Effector memory CD8-positive, alpha-beta T cell (primary cell): Measurements from ENCODE around the gene DDX10.

ENCODE experiments used
- ATAC-seq: fragments of 150-1000 bp; cut with Tn5 transposase; replicated peaks from 2 replicates; pipeline ENCODE4 v1.10.0; 2021; ENCODE audit warnings: mild to moderate bottlenecking, moderate library complexity
- DNase-seq, 3 experiments: peaks; one replicate each; pipeline ENCODE4 v3.0.0; 2021
- H3K27ac Mint-ChIP-seq, 2 donors: one replicate each; pipeline ENCODE4 v1.8.0; 2022; ENCODE audit warnings: mild to moderate bottlenecking in 2 of 2, mixed read lengths in 2 of 2, moderate library complexity in 2 of 2
- H3K27me3 Mint-ChIP-seq, 2 donors: one replicate each; pipeline ENCODE4 v1.8.0; 2022; ENCODE audit warnings: mixed read lengths in 2 of 2
- H3K36me3 Mint-ChIP-seq: one replicate; pipeline ENCODE4 v1.8.0; 2022; ENCODE audit warnings: mild to moderate bottlenecking, moderate library complexity, mixed read lengths; ENCODE audit not compliant: insufficient read depth
- H3K4me1 Mint-ChIP-seq, 2 donors: one replicate each; pipeline ENCODE4 v1.8.0; 2022; ENCODE audit warnings: low read depth in 2 of 2, mixed read lengths in 2 of 2
- H3K4me3 Mint-ChIP-seq, 2 donors: one replicate each; pipeline ENCODE4 v1.8.0; 2022; ENCODE audit warnings: mild to moderate bottlenecking in 2 of 2, mixed read lengths in 2 of 2, moderate library complexity in 2 of 2
- H3K9me3 Mint-ChIP-seq, 2 donors: one replicate each; pipeline ENCODE4 v1.8.0; 2022; ENCODE audit warnings: mixed read lengths in 2 of 2

The DDX10 gene

GRCh38 chr11:108870373-108871020 is 205.6 kb downstream of the DDX10 start:
- Mint-ChIP-seq H3K27ac (no peak overlapping the region), H3K27me3 (no peaks in the 10 kb centered on the region), H3K4me3 (no peak overlapping the region), H3K4me1 (peaks cover 2 to 4% of the 10 kb centered on the region in 2 donors), H3K36me3 (no peaks in the 10 kb centered on the region), H3K9me3 (no peaks in the 10 kb centered on the region)
- DNase-seq: no peak
- ATAC-seq: no peak

- no peaks in the 10 kb centered on the region for H3K9me3 Mint-ChIP-seq
- no peak for ATAC-seq
These were observed 206.3 kb downstream of the DDX10 start for GRCh38 chr11:108871152-108871551.

GRCh38 chr11:108871867-108872266 is 207.0 kb downstream of the DDX10 start:
- DNase-seq (no peak), ATAC-seq (no peak)
- no peaks in the 10 kb centered on the region for H3K9me3 Mint-ChIP-seq
- H3K27ac Mint-ChIP-seq: no peak overlapping the region
- H3K4me3 Mint-ChIP-seq: no peak overlapping the region
- H3K4me1 Mint-ChIP-seq: peaks cover 1 to 2% of the 10 kb centered on the region in 2 donors
- no peaks in the 10 kb centered on the region for H3K36me3 Mint-ChIP-seq
- H3K27me3 Mint-ChIP-seq: no peaks in the 10 kb centered on the region

More at GRCh38 chr11:108871152-108871551, 206.3 kb downstream of the DDX10 start:
- no peak overlapping the region for H3K27ac Mint-ChIP-seq
- no peak for DNase-seq
- H3K4me1 Mint-ChIP-seq: peaks cover 2 to 4% of the 10 kb centered on the region in 2 donors
- no peaks in the 10 kb centered on the region for H3K36me3 Mint-ChIP-seq
- H3K27me3 Mint-ChIP-seq: no peaks in the 10 kb centered on the region
- H3K4me3 Mint-ChIP-seq: no peak overlapping the region

- no peaks in the 10 kb centered on the region for H3K9me3 Mint-ChIP-seq
- H3K27me3 Mint-ChIP-seq: no peaks in the 10 kb centered on the region
- DNase-seq: no peak
- peaks cover 0 to 2% of the 10 kb centered on the region in 2 donors for H3K4me1 Mint-ChIP-seq
- ATAC-seq: no peak
- H3K36me3 Mint-ChIP-seq: no peaks in the 10 kb centered on the region
- H3K4me3 Mint-ChIP-seq: no peak overlapping the region
- no peak overlapping the region for H3K27ac Mint-ChIP-seq
These were observed 208.0 kb downstream of the DDX10 start for GRCh38 chr11:108872781-108873291.

GRCh38 chr11:108873310-108873709 is 208.4 kb downstream of the DDX10 start:
- Mint-ChIP-seq H3K9me3 (no peaks in the 10 kb centered on the region), H3K27ac (no peak overlapping the region), H3K4me3 (no peak overlapping the region), H3K4me1 (peaks cover 0 to 2% of the 10 kb centered on the region in 2 donors), H3K36me3 (no peaks in the 10 kb centered on the region), H3K27me3 (no peaks in the 10 kb centered on the region)
- ATAC-seq: no peak
- no peak for DNase-seq

GRCh38 chr11:108873941-108874340 is 209.1 kb downstream of the DDX10 start:
- ATAC-seq (no peak), DNase-seq (no peak)
- H3K4me3 Mint-ChIP-seq: no peak overlapping the region
- H3K4me1 Mint-ChIP-seq: peaks cover 0 to 2% of the 10 kb centered on the region in 2 donors
- no peaks in the 10 kb centered on the region for H3K27me3 Mint-ChIP-seq
- no peak overlapping the region for H3K27ac Mint-ChIP-seq
- no peaks in the 10 kb centered on the region for H3K36me3 Mint-ChIP-seq
- H3K9me3 Mint-ChIP-seq: no peaks in the 10 kb centered on the region

- no peak overlapping the region for H3K4me3 Mint-ChIP-seq
- no peaks in the 10 kb centered on the region for H3K36me3 Mint-ChIP-seq
- H3K4me1 Mint-ChIP-seq: peaks cover 0 to 2% of the 10 kb centered on the region in 2 donors
- H3K27me3 Mint-ChIP-seq: no peaks in the 10 kb centered on the region
- DNase-seq: no peak
- no peak overlapping the region for H3K27ac Mint-ChIP-seq
- ATAC-seq: no peak
- H3K9me3 Mint-ChIP-seq: no peaks in the 10 kb centered on the region
These were observed 210.3 kb downstream of the DDX10 start for GRCh38 chr11:108875134-108875533.

- Mint-ChIP-seq H3K4me1 (no peaks in the 10 kb centered on the region), H3K27ac (no peak overlapping the region), H3K9me3 (no peaks in the 10 kb centered on the region), H3K4me3 (no peak overlapping the region), H3K36me3 (no peaks in the 10 kb centered on the region), H3K27me3 (no peaks in the 10 kb centered on the region)
- no peak for DNase-seq
- no peak for ATAC-seq
These were observed 212.3 kb downstream of the DDX10 start for GRCh38 chr11:108877178-108877577.

- Mint-ChIP-seq H3K36me3 (no peaks in the 10 kb centered on the region), H3K4me1 (no peaks in the 10 kb centered on the region), H3K27me3 (no peaks in the 10 kb centered on the region), H3K9me3 (no peaks in the 10 kb centered on the region), H3K4me3 (no peak overlapping the region), H3K27ac (no peak overlapping the region)
- no peak for DNase-seq
- no peak for ATAC-seq
These were observed 215.6 kb downstream of the DDX10 start for GRCh38 chr11:108880510-108880909.

- Mint-ChIP-seq H3K4me1 (no peaks in the 10 kb centered on the region), H3K27ac (no peak overlapping the region), H3K27me3 (no peaks in the 10 kb centered on the region), H3K4me3 (no peak overlapping the region), H3K9me3 (no peaks in the 10 kb centered on the region), H3K36me3 (no peaks in the 10 kb centered on the region)
- no peak for ATAC-seq
- DNase-seq: no peak
These were observed 216.3 kb downstream of the DDX10 start for GRCh38 chr11:108881131-108881530.

GRCh38 chr11:108882211-108882831 is 217.5 kb downstream of the DDX10 start:
- no peak for DNase-seq
- H3K27me3 Mint-ChIP-seq: no peaks in the 10 kb centered on the region
- no peaks in the 10 kb centered on the region for H3K4me1 Mint-ChIP-seq
- no peak overlapping the region for H3K4me3 Mint-ChIP-seq
- ATAC-seq: no peak
- no peak overlapping the region for H3K27ac Mint-ChIP-seq
- no peaks in the 10 kb centered on the region for H3K36me3 Mint-ChIP-seq
- H3K9me3 Mint-ChIP-seq: no peaks in the 10 kb centered on the region

GRCh38 chr11:108886005-108886659 is 221.3 kb downstream of the DDX10 start:
- no peaks in the 10 kb centered on the region for H3K9me3 Mint-ChIP-seq
- no peaks in the 10 kb centered on the region for H3K36me3 Mint-ChIP-seq
- ATAC-seq: no peak
- H3K27me3 Mint-ChIP-seq: no peaks in the 10 kb centered on the region
- H3K27ac Mint-ChIP-seq: no peak overlapping the region
- no peaks in the 10 kb centered on the region for H3K4me1 Mint-ChIP-seq
- DNase-seq: no peak
- no peak overlapping the region for H3K4me3 Mint-ChIP-seq

- H3K4me3 Mint-ChIP-seq: no peak overlapping the region
- no peaks in the 10 kb centered on the region for H3K27me3 Mint-ChIP-seq
- H3K9me3 Mint-ChIP-seq: no peaks in the 10 kb centered on the region
- no peak for ATAC-seq
- no peak for DNase-seq
- H3K36me3 Mint-ChIP-seq: no peaks in the 10 kb centered on the region
- H3K27ac Mint-ChIP-seq: no peak overlapping the region
- no peaks in the 10 kb centered on the region for H3K4me1 Mint-ChIP-seq
These were observed 221.8 kb downstream of the DDX10 start for GRCh38 chr11:108886660-108887009.
